ENCODE results near the gene PROX1. TPM values are rescaled to one million over a fixed set of nuclear protein-coding genes. Genes with fewer than 3 reads are reported as not detected.

The PROX1 gene
- total RNA-seq, 3 donors from 2014 or later, result 1.8 to 7.5 (median 5.7) TPM

- Histone ChIP-seq H3K27me3 (peaks cover 4 to 51% of the 10 kb centered on the region in 2 donors), H3K4me3 (no peak overlapping the region), H3K4me1 (peaks cover 0 to 4% of the 10 kb centered on the region in 2 donors), H3K36me3 (no peaks in the 10 kb centered on the region), H3K27ac (no peak overlapping the region), H3K9me3 (no peaks in the 10 kb centered on the region)
- intact Hi-C loops (cut with DNase I; ENCODE audit: low total_unique reads), result no loop called here
- no peak for TF ChIP-seq CTCF (IDR thresholded peaks at IDR 0.05)
- TF ChIP-seq POLR2AphosphoS5 (IDR thresholded peaks at IDR 0.05), result no peak
- no peak for TF ChIP-seq POLR2A (IDR thresholded peaks at IDR 0.05)
- no peak for DNase-seq (ENCODE audit: low spot score in 2 of 2)
Measured at GRCh38 chr1:213977909-213978308, 9.9 kb upstream of the PROX1 start.

- intact Hi-C loops (cut with DNase I; ENCODE audit: low total_unique reads), result no loop called here
- Histone ChIP-seq H3K9me3 (no peaks in the 10 kb centered on the region), H3K4me1 (peaks cover 0 to 9% of the 10 kb centered on the region in 2 donors), H3K4me3 (peak overlapping the region in 1 of 3 donors; percentile 16), H3K27ac (no peak overlapping the region), H3K27me3 (peaks cover 6 to 72% of the 10 kb centered on the region in 2 donors), H3K36me3 (no peaks in the 10 kb centered on the region)
- DNase-seq (ENCODE audit: low spot score in 2 of 2), result no peak
- TF ChIP-seq CTCF (IDR thresholded peaks at IDR 0.05) (no peak), POLR2AphosphoS5 (IDR thresholded peaks at IDR 0.05) (no peak), POLR2A (IDR thresholded peaks at IDR 0.05) (no peak)
Measured at GRCh38 chr1:213979751-213980586, 7.8 kb upstream of the PROX1 start.

GRCh38 chr1:213980906-213981305 is 6.9 kb upstream of the PROX1 start:
- TF ChIP-seq CTCF (IDR thresholded peaks at IDR 0.05) (no peak), POLR2A (IDR thresholded peaks at IDR 0.05) (no peak), POLR2AphosphoS5 (IDR thresholded peaks at IDR 0.05) (no peak)
- intact Hi-C loops (cut with DNase I; ENCODE audit: low total_unique reads), result no loop called here

GRCh38 chr1:213982289-213982671 is 5.5 kb upstream of the PROX1 start:
- H3K4me3 ChIP-seq, result peak overlapping the region; percentile 22 to 63 (median 39)
- H3K27ac ChIP-seq, result no peak overlapping the region
- TF ChIP-seq POLR2A (IDR thresholded peaks at IDR 0.05), result no peak
- TF ChIP-seq CTCF (IDR thresholded peaks at IDR 0.05), result no peak
- no peak for TF ChIP-seq POLR2AphosphoS5 (IDR thresholded peaks at IDR 0.05)
- H3K36me3 ChIP-seq, result no peaks in the 10 kb centered on the region
- DNase-seq (ENCODE audit: low spot score in 2 of 2), result no peak
- intact Hi-C loops (cut with DNase I; ENCODE audit: low total_unique reads), result no loop called here
- H3K4me1 ChIP-seq, result peaks cover 0 to 9% of the 10 kb centered on the region in 2 donors
- H3K27me3 ChIP-seq, result peaks cover 6 to 84% of the 10 kb centered on the region in 2 donors
- H3K9me3 ChIP-seq, result no peaks in the 10 kb centered on the region

More at GRCh38 chr1:213980906-213981305, 6.9 kb upstream of the PROX1 start:
- peaks cover 0 to 9% of the 10 kb centered on the region in 2 donors for H3K4me1 ChIP-seq
- no peaks in the 10 kb centered on the region for H3K36me3 ChIP-seq
- no peaks in the 10 kb centered on the region for H3K9me3 ChIP-seq
- peaks cover 6 to 81% of the 10 kb centered on the region in 2 donors for H3K27me3 ChIP-seq
- no peak for DNase-seq (ENCODE audit: low spot score in 2 of 2)
- no peak overlapping the region for H3K4me3 ChIP-seq
- H3K27ac ChIP-seq, result no peak overlapping the region

All from breast epithelium (tissue), 4 donors.